ENCODE results near the gene PACS1.

PACS1 gene

GRCh38 chr11:66225066-66225465, 155.0 kb downstream of the PACS1 start:
- Histone ChIP-seq H3F3A (ENCODE audit: insufficient read depth, low read length) (no peaks in the 10 kb centered on the region), H3K4me3 (ENCODE audit: low read depth, low read length, poor library complexity, severe bottlenecking) (no peak overlapping the region), H3K9me2 (ENCODE audit: low read depth, low read length) (no peaks in the 10 kb centered on the region), H3K9me3 (ENCODE audit: low read length) (no peaks in the 10 kb centered on the region), H3K27ac (ENCODE audit: low read depth, low read length, poor library complexity, severe bottlenecking) (no peak overlapping the region), H3K79me2 (ENCODE audit: insufficient read depth, low read length) (no peaks in the 10 kb centered on the region), H3K4me1 (ENCODE audit: insufficient read depth, low read length, severe bottlenecking) (peaks cover 9% of the 10 kb centered on the region), H2AFZ (ENCODE audit: low read length) (no peak overlapping the region), H3K36me3 (ENCODE audit: insufficient read depth, low read length) (peaks cover 50% of the 10 kb centered on the region), H3K4me2 (ENCODE audit: low read length) (no peak overlapping the region), H3K9ac (ENCODE audit: low read length) (no peak overlapping the region), H4K20me1 (ENCODE audit: insufficient read depth, low read length) (no peaks in the 10 kb centered on the region), H3K27me3 (ENCODE audit: insufficient read depth, low read length) (no peaks in the 10 kb centered on the region)
- TF ChIP-seq EZH2 (IDR thresholded peaks at IDR 0.05; ENCODE audit: borderline replicate concordance, low read length) (no peak), CTCF (IDR thresholded peaks at IDR 0.05; ENCODE audit: low read length) (no peak)

GRCh38 chr11:66226101-66226500, 156.0 kb downstream of the PACS1 start:
- Histone ChIP-seq H3K36me3 (ENCODE audit: insufficient read depth, low read length) (peaks cover 50% of the 10 kb centered on the region), H3K9me2 (ENCODE audit: low read depth, low read length) (no peaks in the 10 kb centered on the region), H2AFZ (ENCODE audit: low read length) (no peak overlapping the region), H3K4me1 (ENCODE audit: insufficient read depth, low read length, severe bottlenecking) (peaks cover 9% of the 10 kb centered on the region), H3K79me2 (ENCODE audit: insufficient read depth, low read length) (no peaks in the 10 kb centered on the region), H3K9ac (ENCODE audit: low read length) (no peak overlapping the region), H3K4me2 (ENCODE audit: low read length) (no peak overlapping the region), H3F3A (ENCODE audit: insufficient read depth, low read length) (no peaks in the 10 kb centered on the region), H3K27ac (ENCODE audit: low read depth, low read length, poor library complexity, severe bottlenecking) (no peak overlapping the region), H3K27me3 (ENCODE audit: insufficient read depth, low read length) (no peaks in the 10 kb centered on the region), H3K4me3 (ENCODE audit: low read depth, low read length, poor library complexity, severe bottlenecking) (no peak overlapping the region), H3K9me3 (ENCODE audit: low read length) (no peaks in the 10 kb centered on the region), H4K20me1 (ENCODE audit: insufficient read depth, low read length) (no peaks in the 10 kb centered on the region)
- TF ChIP-seq EZH2 (IDR thresholded peaks at IDR 0.05; ENCODE audit: borderline replicate concordance, low read length) = no peak
- no peak for TF ChIP-seq CTCF (IDR thresholded peaks at IDR 0.05; ENCODE audit: low read length)

- Histone ChIP-seq H3K9me3 (ENCODE audit: low read length) (no peaks in the 10 kb centered on the region), H3K4me2 (ENCODE audit: low read length) (no peak overlapping the region), H3K27ac (ENCODE audit: low read depth, low read length, poor library complexity, severe bottlenecking) (no peak overlapping the region), H3K9me2 (ENCODE audit: low read depth, low read length) (no peaks in the 10 kb centered on the region), H3K27me3 (ENCODE audit: insufficient read depth, low read length) (no peaks in the 10 kb centered on the region), H3K36me3 (ENCODE audit: insufficient read depth, low read length) (peaks cover 66% of the 10 kb centered on the region), H3F3A (ENCODE audit: insufficient read depth, low read length) (no peaks in the 10 kb centered on the region), H3K4me3 (ENCODE audit: low read depth, low read length, poor library complexity, severe bottlenecking) (no peak overlapping the region), H3K9ac (ENCODE audit: low read length) (no peak overlapping the region), H3K4me1 (ENCODE audit: insufficient read depth, low read length, severe bottlenecking) (no peaks in the 10 kb centered on the region), H3K79me2 (ENCODE audit: insufficient read depth, low read length) (no peaks in the 10 kb centered on the region), H2AFZ (ENCODE audit: low read length) (no peak overlapping the region), H4K20me1 (ENCODE audit: insufficient read depth, low read length) (no peaks in the 10 kb centered on the region)
- no peak for TF ChIP-seq CTCF (IDR thresholded peaks at IDR 0.05; ENCODE audit: low read length)
- no peak for TF ChIP-seq EZH2 (IDR thresholded peaks at IDR 0.05; ENCODE audit: borderline replicate concordance, low read length)
Measured at GRCh38 chr11:66227700-66228099, 157.6 kb downstream of the PACS1 start.

Data from OCI-LY1 (cell line).